ENCODE results near the gene TINAG.
"Not testable (repeated sequence)": the region's sequence is repeated elsewhere in the genome, so short reads cannot be mapped to it uniquely, and the experiment has no call there.

Gene TINAG

DNA sequence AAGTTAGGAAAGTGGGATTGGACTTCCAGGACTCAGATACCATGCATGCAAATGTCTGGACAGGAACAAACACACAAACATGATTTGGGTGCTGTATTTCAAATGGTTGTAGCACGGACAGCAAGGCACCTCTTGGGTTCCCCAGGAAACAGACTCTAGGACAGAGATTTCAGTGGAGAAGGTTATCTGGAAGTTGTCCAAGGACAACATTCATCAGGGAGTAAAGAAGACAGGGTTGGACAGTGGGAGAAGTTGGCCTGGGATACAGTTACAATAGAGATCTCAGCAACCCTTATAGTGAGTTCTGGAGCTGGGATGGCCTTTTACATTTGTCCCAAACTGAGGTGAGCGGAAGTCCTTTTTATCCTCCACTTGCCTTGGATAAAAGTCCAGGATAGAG, 19.8 kb upstream of the TINAG start:
- Mint-ChIP-seq H3K36me3 (ENCODE audit: low read depth) (no peaks in the 10 kb centered on the region), H3K9me3 (no peaks in the 10 kb centered on the region), H3K4me3 (no peak overlapping the region), H3K27ac (no peak overlapping the region), H3K27me3 (no peaks in the 10 kb centered on the region), H3K4me1 (ENCODE audit: low read depth) (no peaks in the 10 kb centered on the region)
- intact Hi-C loops (cut with micrococcal nuclease): no loop called here

DNA sequence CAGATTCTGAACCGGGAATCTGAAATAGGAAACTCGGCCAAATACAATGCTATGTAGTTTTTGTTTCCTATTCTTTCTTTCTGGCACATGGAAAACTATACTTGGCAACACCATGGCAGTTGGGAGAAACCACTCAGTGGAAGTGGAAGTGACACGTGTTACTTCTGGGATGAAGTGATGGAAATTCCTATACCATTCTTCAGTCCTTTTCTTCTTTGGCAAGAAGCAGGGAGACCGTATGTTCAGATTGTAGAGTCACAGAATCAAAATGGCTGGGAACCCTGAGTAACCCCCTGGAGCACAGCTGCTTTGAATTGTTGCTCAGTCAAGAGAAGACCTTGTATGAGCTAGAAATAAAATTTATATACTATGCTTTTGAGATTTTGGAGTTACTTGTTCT, 18.8 kb upstream of the TINAG start:
- no peaks in the 10 kb centered on the region for H3K9me3 Mint-ChIP-seq
- no peaks in the 10 kb centered on the region for H3K27me3 Mint-ChIP-seq
- no peaks in the 10 kb centered on the region for H3K36me3 Mint-ChIP-seq (ENCODE audit: low read depth)
- no peak overlapping the region for H3K27ac Mint-ChIP-seq
- intact Hi-C loops (cut with micrococcal nuclease): no loop called here
- no peaks in the 10 kb centered on the region for H3K4me1 Mint-ChIP-seq (ENCODE audit: low read depth)
- no peak overlapping the region for H3K4me3 Mint-ChIP-seq

DNA sequence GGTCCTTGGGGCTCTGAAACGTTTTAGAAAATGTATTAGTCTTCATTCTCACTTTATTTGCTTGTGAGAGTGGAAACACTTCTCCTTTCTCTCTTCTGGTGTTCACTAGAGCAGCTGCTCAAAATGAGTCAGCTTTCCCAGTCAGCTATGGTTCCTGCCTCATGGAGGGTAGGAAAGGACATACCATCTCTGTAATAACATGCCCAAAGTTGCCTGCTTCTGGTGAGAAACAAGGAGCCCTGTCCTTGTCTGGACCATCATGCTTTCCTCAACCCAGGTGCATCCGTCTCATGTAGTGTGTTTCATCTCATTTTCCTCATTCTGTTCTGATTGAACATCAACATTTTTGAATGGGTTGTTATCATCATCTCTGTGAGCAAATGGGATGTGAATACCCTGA, 17.1 kb upstream of the TINAG start:
- H3K36me3 Mint-ChIP-seq (ENCODE audit: low read depth): no peaks in the 10 kb centered on the region
- peaks cover 13% of the 10 kb centered on the region for H3K9me3 Mint-ChIP-seq
- H3K4me3 Mint-ChIP-seq: no peak overlapping the region
- H3K4me1 Mint-ChIP-seq (ENCODE audit: low read depth): no peaks in the 10 kb centered on the region
- intact Hi-C loops (cut with micrococcal nuclease): no loop called here
- H3K27ac Mint-ChIP-seq: no peak overlapping the region
- H3K27me3 Mint-ChIP-seq: no peaks in the 10 kb centered on the region

DNA sequence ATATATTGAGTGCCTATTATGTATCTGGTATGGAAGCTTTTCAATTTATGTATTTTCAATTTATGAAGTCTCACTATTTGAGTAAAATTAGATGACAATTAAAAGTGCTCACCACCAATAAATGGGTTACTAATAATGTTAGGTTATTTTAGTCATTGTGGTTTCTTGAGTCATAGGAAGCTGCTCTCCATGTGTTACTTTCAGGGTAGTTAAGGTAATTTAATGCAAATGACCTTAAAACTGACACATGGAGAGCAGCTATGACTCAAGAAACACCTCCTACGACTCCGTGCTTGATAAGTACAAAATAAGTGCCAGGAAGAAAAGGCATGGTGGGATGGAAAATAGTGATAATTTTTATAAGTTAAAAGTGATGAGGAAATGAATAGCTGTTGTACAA, 16.5 kb upstream of the TINAG start:
- no peaks in the 10 kb centered on the region for H3K27me3 Mint-ChIP-seq
- H3K9me3 Mint-ChIP-seq: peaks cover 17% of the 10 kb centered on the region
- intact Hi-C loops (cut with micrococcal nuclease): no loop called here
- no peak overlapping the region for H3K4me3 Mint-ChIP-seq
- no peaks in the 10 kb centered on the region for H3K36me3 Mint-ChIP-seq (ENCODE audit: low read depth)
- no peaks in the 10 kb centered on the region for H3K4me1 Mint-ChIP-seq (ENCODE audit: low read depth)
- H3K27ac Mint-ChIP-seq: no peak overlapping the region

DNA sequence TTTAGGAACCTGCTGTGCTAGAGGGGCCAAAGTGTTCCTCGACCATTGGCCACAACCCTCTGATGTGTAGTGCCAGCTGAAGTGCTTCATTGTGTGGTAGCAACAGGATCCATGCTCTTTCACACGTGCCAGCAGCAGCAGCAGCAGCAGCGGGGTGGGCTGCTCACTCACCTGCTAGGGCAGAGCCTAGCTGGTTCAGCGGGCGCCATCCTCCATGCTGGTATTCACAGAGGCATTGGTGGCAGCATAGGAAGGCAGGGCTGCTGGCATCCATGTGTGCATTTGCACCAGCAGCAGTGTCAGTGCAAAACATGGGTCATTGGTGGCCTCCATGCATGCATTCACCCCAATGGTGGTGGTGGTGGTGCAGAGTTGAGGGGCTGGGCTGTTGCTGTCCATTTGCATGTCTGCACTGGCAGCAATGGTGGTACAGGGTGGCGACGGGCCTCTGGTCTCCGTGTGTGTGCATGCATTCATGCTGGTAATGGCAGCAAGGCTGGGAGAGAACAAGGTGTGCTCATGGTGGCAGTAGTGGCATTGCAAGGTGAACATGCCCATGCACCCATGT, 13.2 kb upstream of the TINAG start:
- Mint-ChIP-seq H3K36me3 (ENCODE audit: low read depth) (no peaks in the 10 kb centered on the region), H3K27ac (no peak overlapping the region), H3K4me1 (ENCODE audit: low read depth) (no peaks in the 10 kb centered on the region), H3K27me3 (no peaks in the 10 kb centered on the region), H3K4me3 (no peak overlapping the region), H3K9me3 (peaks cover 17% of the 10 kb centered on the region)
- intact Hi-C loops (cut with micrococcal nuclease): no loop called here

DNA sequence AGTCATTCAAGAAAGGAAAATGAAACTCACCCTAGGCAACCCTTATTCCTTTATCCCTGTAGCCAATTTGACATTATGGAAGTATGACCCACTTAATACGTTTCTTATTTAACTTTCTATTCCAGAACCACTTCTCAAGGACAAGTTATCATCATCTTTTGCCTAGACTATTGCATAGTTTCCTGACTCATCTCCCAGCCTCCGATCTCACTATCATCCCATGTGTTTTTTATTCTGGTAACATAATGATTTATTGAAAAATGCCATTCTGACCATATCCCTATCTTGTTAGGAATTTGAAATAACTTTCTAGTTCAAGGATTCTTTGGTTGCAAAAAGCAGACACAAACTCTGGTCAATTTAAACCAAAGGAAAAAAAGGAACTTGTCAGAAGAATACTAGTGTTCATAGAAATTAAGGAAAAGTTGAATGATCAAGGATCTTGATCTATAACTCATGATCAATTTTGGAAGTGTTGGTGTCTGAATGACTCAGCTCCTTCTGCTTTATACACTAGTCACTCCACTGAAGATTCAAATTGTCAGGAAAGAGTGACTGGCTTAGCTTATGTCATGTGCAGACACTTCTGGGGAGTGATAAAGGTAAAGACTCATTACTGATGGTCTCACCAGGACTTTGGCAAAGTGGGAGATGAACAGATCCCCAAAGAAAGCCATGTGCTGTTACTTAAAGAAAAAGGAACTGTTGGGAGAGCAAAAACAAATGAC, 8.5 kb upstream of the TINAG start:
- Mint-ChIP-seq H3K4me1 (ENCODE audit: low read depth) (no peaks in the 10 kb centered on the region), H3K4me3 (no peak overlapping the region), H3K36me3 (ENCODE audit: low read depth) (no peaks in the 10 kb centered on the region), H3K27ac (no peak overlapping the region), H3K9me3 (peaks cover 17% of the 10 kb centered on the region), H3K27me3 (no peaks in the 10 kb centered on the region)
- intact Hi-C loops (cut with micrococcal nuclease): no loop called here

DNA sequence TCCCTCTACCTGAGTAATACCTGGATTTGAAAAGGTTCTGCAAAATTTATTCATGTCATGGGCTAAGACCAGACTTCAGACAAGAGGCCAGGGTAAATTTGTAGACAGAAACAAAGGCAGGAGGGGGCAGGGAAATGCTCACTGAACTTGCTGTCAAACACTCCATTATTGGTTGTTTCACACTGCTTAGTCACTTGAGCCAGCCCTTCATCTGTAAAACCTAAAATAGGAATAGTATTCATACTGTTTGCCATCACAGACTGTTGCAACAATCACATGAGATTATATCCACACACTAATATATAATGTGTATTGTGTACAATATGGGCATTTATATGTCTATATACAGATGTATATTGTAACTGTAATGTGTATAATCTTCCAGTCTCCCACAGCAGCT, 6.5 kb upstream of the TINAG start:
- Mint-ChIP-seq H3K27ac (no peak overlapping the region), H3K4me3 (no peak overlapping the region), H3K4me1 (ENCODE audit: low read depth) (no peaks in the 10 kb centered on the region), H3K36me3 (ENCODE audit: low read depth) (no peaks in the 10 kb centered on the region), H3K27me3 (no peaks in the 10 kb centered on the region), H3K9me3 (no peaks in the 10 kb centered on the region)
- intact Hi-C loops (cut with micrococcal nuclease): no loop called here

DNA sequence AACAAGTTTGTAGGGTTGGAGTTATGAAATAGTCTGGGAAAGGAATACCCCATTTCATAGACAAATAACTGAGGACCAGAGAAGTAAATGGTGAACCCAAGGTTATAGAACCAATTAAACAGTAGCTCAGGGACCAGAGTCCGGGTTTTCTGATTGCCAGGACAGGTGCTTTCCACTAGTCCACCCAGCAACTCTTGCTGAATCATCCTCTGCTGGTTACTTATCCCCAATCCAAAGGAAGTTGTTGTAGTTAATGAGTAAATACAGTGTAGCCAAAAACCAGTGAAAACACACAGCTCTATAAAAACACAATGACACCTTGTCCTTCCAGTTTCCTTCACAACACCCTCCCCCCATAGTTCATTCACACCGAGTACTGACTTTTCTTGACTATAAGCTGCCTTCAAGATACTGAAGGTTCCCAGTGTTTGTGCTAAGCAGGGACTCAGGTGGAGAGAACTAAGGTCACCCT, 766 bp upstream of the TINAG start:
- H3K4me1 Mint-ChIP-seq (ENCODE audit: low read depth): no peaks in the 10 kb centered on the region
- no peaks in the 10 kb centered on the region for H3K27me3 Mint-ChIP-seq
- H3K36me3 Mint-ChIP-seq (ENCODE audit: low read depth): no peaks in the 10 kb centered on the region
- intact Hi-C loops (cut with micrococcal nuclease): no loop called here
- H3K4me3 Mint-ChIP-seq: no peak overlapping the region
- H3K27ac Mint-ChIP-seq: no peak overlapping the region
- H3K9me3 Mint-ChIP-seq: peaks cover 14% of the 10 kb centered on the region

DNA sequence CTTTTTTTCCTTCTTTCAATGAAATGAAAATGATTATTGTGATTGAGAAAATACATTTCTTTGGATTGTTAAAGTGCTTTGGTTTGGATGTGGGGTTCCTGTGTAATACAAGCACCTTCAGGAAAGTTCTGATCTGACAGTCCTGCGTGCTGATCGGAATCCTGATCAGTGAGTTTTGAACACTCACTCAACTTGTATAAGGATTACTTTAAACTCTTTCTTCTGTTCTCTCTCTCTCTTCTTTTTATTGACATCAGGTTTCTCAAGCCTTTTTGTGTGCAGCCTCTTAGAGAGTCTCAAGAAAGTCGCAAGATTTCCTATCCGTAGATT, 710 bp downstream of the TINAG start:
- Mint-ChIP-seq H3K27me3 (no peaks in the 10 kb centered on the region), H3K36me3 (ENCODE audit: low read depth) (no peaks in the 10 kb centered on the region), H3K9me3 (peaks cover 14% of the 10 kb centered on the region), H3K27ac (no peak overlapping the region), H3K4me3 (no peak overlapping the region), H3K4me1 (ENCODE audit: low read depth) (no peaks in the 10 kb centered on the region)
- intact Hi-C loops (cut with micrococcal nuclease): no loop called here

DNA sequence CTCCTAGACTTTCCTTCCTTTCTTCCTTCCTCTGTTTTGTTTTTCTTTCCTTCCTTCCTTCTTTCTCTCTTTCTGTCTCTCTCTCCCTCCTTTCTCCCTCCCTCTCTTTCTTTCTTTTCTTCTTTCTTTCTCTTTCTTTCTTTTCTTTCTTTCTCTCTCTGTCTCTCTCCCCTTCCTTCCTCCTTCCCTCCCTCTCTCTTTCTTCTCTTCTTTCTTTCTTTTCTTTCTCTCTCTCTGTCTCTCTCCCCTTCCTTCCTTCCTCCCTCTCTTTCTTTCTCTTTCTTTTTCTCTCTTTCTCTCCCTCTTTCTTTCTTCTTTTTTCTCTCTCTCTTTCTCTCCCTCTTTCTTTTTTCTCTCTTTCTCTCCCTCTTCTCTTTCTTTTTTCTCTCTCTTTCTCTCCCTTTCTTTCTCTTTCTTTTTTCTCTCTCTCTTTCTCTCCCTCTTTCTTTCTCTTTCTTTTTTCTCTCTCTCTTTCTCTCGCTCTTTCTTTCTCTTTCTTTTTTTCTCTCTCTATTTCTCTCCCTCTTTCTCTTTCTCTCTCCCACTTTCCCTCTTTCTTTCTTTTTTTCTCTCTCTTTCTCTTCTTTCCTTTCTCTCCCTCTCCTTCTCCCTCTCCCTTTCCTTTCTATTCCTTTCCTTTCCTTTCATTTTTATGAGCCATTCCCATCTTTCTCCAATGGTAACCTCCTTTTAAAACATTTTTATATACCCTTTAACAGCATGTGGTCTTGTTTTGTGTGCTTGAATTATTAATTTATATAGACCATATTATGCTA, 2.3 kb downstream of the TINAG start:
- no peaks in the 10 kb centered on the region for H3K27me3 Mint-ChIP-seq
- H3K4me1 Mint-ChIP-seq (ENCODE audit: low read depth): no peaks in the 10 kb centered on the region
- H3K36me3 Mint-ChIP-seq (ENCODE audit: low read depth): no peaks in the 10 kb centered on the region
- no peak overlapping the region for H3K4me3 Mint-ChIP-seq
- intact Hi-C loops (cut with micrococcal nuclease): no loop called here
- no peak overlapping the region for H3K27ac Mint-ChIP-seq
- peaks cover 14% of the 10 kb centered on the region for H3K9me3 Mint-ChIP-seq

DNA sequence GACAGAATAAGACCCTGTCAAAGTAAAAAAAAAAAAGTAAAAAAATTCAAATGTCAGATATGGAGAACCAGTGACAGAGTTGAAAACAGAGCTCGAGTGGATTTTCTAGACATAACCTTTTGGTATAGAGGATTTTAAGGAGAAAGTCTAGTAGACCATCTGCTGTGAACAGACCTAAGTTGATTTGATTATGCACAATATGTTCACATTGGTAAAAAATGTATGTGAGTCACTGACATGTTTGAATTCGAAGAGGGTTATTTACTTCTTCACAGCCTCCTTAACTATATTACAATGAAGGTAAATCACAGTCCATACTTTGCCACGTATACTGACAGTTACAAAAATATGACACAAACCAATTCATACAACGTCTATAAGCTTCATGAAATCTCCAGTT, 7.4 kb downstream of the TINAG start:
- intact Hi-C loops (cut with micrococcal nuclease): no loop called here
- Mint-ChIP-seq H3K9me3 (peaks cover 6% of the 10 kb centered on the region), H3K4me1 (ENCODE audit: low read depth) (no peaks in the 10 kb centered on the region), H3K27me3 (no peaks in the 10 kb centered on the region), H3K36me3 (ENCODE audit: low read depth) (no peaks in the 10 kb centered on the region), H3K27ac (no peak overlapping the region), H3K4me3 (no peak overlapping the region)

DNA sequence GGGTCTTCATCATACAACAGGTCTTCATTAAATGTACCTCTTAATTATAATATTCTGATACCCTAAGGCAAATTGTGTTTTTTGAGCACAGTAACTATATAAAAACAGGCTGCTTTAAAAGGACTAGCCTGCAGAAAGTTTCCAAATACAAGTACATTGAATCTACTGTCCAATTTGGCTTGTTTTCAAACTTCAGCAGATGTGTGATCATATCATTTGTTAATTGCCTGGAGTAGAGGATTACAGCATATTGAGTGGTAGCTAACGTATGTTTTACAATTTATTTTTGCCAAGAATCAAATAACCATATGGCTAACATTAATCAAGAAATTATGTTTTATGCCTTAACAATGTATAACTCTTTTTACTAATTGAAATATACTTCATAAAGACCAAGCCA, 12.6 kb downstream of the TINAG start:
- Mint-ChIP-seq H3K9me3 (no peaks in the 10 kb centered on the region), H3K4me3 (no peak overlapping the region), H3K27me3 (no peaks in the 10 kb centered on the region), H3K36me3 (ENCODE audit: low read depth) (no peaks in the 10 kb centered on the region), H3K27ac (no peak overlapping the region), H3K4me1 (ENCODE audit: low read depth) (no peaks in the 10 kb centered on the region)
- intact Hi-C loops (cut with micrococcal nuclease): no loop called here

DNA sequence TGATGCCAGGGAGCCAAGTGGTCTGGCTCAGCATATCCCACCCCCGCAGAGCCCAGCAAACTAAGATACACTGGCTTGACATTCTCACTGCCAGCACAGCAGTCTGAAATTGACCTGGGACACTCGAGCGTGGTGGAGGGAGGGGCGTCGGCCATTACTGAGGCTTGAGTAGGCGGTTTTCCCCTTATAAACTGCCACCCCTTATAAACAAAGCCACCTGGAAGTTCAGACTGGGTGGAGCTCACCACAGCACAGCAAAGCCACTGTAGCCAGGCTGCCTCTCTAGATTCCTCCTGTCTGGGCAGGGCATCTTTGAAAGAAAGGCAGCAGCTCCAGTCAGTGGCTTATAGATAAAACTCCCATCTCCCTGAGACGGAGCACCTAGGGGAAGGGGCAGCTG, 19.4 kb downstream of the TINAG start:
- Mint-ChIP-seq H3K27me3 (no peaks in the 10 kb centered on the region), H3K4me3 (no peak overlapping the region), H3K4me1 (ENCODE audit: low read depth) (no peaks in the 10 kb centered on the region), H3K9me3 (peaks cover 53% of the 10 kb centered on the region), H3K36me3 (ENCODE audit: low read depth) (no peaks in the 10 kb centered on the region), H3K27ac (no peak overlapping the region)
- intact Hi-C loops (cut with micrococcal nuclease): no loop called here

DNA sequence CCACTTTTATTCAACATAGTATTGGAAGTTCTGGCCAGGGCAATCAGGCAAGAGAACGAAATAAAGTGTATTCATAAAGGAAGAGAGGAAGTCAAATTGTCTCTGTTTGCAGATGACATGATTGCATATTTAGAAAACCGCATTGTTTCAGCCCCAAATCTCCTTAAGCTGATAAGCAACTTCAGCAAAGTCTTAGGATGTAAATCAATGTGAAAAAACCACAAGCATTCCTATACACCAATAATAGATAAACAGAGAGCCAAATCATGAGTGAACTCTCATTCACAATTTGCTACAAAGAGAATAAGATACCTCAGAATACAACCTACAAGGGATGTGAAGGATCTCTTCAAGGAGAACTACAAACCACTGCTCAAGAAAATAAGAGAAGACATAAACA, 23.3 kb downstream of the TINAG start:
- H3K27ac Mint-ChIP-seq; H3K36me3 Mint-ChIP-seq (ENCODE audit: low read depth); H3K4me1 Mint-ChIP-seq (ENCODE audit: low read depth); H3K27me3 Mint-ChIP-seq; intact Hi-C loops (cut with micrococcal nuclease); H3K4me3 Mint-ChIP-seq: not testable (repeated sequence)
- peaks cover 53% of the 10 kb centered on the region for H3K9me3 Mint-ChIP-seq
